Heart left ventricle (tissue), 16 donors: ENCODE measurements around the gene LY6G5B. TPM values are rescaled to one million over a fixed set of nuclear protein-coding genes. Genes with fewer than 3 reads are reported as not detected.
A peak's percentile ranks its signal among the peaks of the same experiment; 100 is the strongest.

Experiments used
- ATAC-seq, 4 donors: fragments of 200-7000 bp; cut with Tn5 transposase; one replicate each; pipeline ENCODE4 v1.9.1; 2020 to 2022; ENCODE audit warnings: moderate library complexity in 4 of 4, mild to moderate bottlenecking in 3 of 4, moderate number of reproducible peaks in 1 of 4
- DNase-seq, 5 donors: peaks; one replicate each; pipeline ENCODE4 v3.0.0-alpha.2; 2020
- H3K27ac ChIP-seq, 12 donors: fragments of 200-600 bp; sonication (generic) in 4 of 12; one replicate each; pipeline versions ENCODE4 v1.5.0 to v1.8.0; 2016 to 2022; ENCODE audit warnings: mild to moderate bottlenecking in 2 of 12
- H3K27me3 ChIP-seq, 9 donors: fragments of 200-600 bp; sonication (generic) in 2 of 9; one replicate each; pipeline versions ENCODE4 v1.5.1 to v1.8.0; 2016 to 2022; ENCODE audit warnings: mild to moderate bottlenecking in 3 of 9
- H3K36me3 ChIP-seq, 9 donors: fragments of 200-600 bp; sonication (generic) in 2 of 9; one replicate each; pipeline versions ENCODE4 v1.5.0 to v1.8.0; 2018 to 2022; ENCODE audit warnings: mild to moderate bottlenecking in 2 of 9
- H3K4me1 ChIP-seq, 12 donors: fragments of 200-600 bp; sonication (generic) in 4 of 12; one replicate each; pipeline versions ENCODE4 v1.5.0 to v1.8.0; 2016 to 2022; ENCODE audit warnings: mild to moderate bottlenecking in 3 of 12
- H3K4me3 ChIP-seq, 12 donors: fragments of 200-600 bp; sonication (generic) in 4 of 12; one replicate each; pipeline versions ENCODE4 v1.5.0 to v1.8.0; 2017 to 2022; ENCODE audit warnings: mild to moderate bottlenecking in 9 of 12, moderate library complexity in 4 of 12
- H3K9me3 ChIP-seq, 12 donors: fragments of 200-600 bp; sonication (generic) in 4 of 12; one replicate each; pipeline versions ENCODE4 v1.5.0 to v1.8.0; 2016 to 2022; ENCODE audit warnings: mild to moderate bottlenecking in 1 of 12
- CTCF ChIP-seq, 12 donors: fragments of 200-600 bp; sonication (generic) in 4 of 12; IDR thresholded peaks; one replicate each; pipeline versions ENCODE4 v1.5.0 to v1.8.0; 2018 to 2022; ENCODE audit warnings: antibody characterized with exemption in 12 of 12, mild to moderate bottlenecking in 5 of 12
- POLR2A ChIP-seq, 2 donors: fragments of 450-650 bp; IDR thresholded peaks; one replicate each; pipeline ENCODE4 v1.6.1; 2017; ENCODE audit warnings: antibody characterized with exemption in 2 of 2, mild to moderate bottlenecking in 2 of 2, moderate library complexity in 2 of 2
- WGBS, 4 donors: extraction: QIAGEN DNeasy Blood & Tissue Kit in 2 of 4; methylation state at CpG; one replicate each; pipeline versions ENCODE4 v1.1.5 to v1.1.7; 2013 to 2018; 5-methylcytosine and 5-hydroxymethylcytosine counted together
- intact Hi-C, 10 donors: fragments of 100-400 bp; cut with DNase I; formaldehyde crosslinking; loops; one replicate each; pipeline versions ENCODE4 v1.11.1 to v1.14.2; 2022
- polyA plus RNA-seq, 2 donors: library from polyadenylated mRNA; stranded (reverse); fragments of 200-250 nt; gene quantifications; one replicate each; pipeline ENCODE4 v1.2.3, GENCODE V29; 2013
- total RNA-seq, 9 donors: library from RNA; depleted of rRNA in 2 of 9; stranded (reverse); fragments of >200 nt in 2 of 9; fragmentation: NEBNext Ultra II Directional in 3 of 9; extraction: Animal tissue kit (Norgen Biotek cat#: 25700) in 3 of 9; gene quantifications; one replicate each; pipeline versions ENCODE4 v1.1.0 to v1.2.4, GENCODE V29; 2016 to 2023
- donor health status: ischemic (EF 13 %, LVEDD 7.1; RV severe dilation, severe dysfunction).
- donor health status: healthy with polysubstance abuse.
- donor health status: DM: no; HTN: yes; CAD: no.
- donor health status: DM: no; HTN: no; CAD: no.
- donor health status: ischemic (EF 25% LVEDD 6.9; RV normal size, moderate dysfunction).
- donor health status: ischemic (EF 25% LVEDD 5.7; RV mildly dilated, moderate dysfunction).
- donor health status: healthy.
- donor health status: DM: yes; HTN: yes; CAD: no.
- donor health status: ischemic (EF 35%, LVEDD 5.7; RV mildly dilated, moderate dysfunction).
- donor health status: nonischemic (EF 11% LVEDD 7.7; RV severe dilation, severe dysfunction).
- donor health status: DM: yes; HTN: yes; CAD: no.
- donor health status: PGD.
- donor health status: ischemic (EF 29% LVEDD 5.4; RV normal size, mild dysfunction).
- donor health status: nonischemic (EF 23%, LVEDD 6.1; RV moderate dilation, normal function).

The LY6G5B gene
- total and polyA plus RNA-seq, 11 donors: 1.4 to 12.0 (median 4.6) TPM

- H3K4me3 ChIP-seq: no peak overlapping the region
- H3K4me1 ChIP-seq: peaks cover 14 to 55% (median 42%) of the 10 kb centered on the region in 12 donors
- no peaks in the 10 kb centered on the region for H3K27me3 ChIP-seq
- ATAC-seq: no peak
- peaks cover 0 to 39% (median 21%) of the 10 kb centered on the region in 9 donors for H3K36me3 ChIP-seq
- H3K9me3 ChIP-seq: no peaks in the 10 kb centered on the region
- WGBS, 4 donors: 92 to 96% (median 94%) methylated on average over 8 of the region's 8 CpGs
- intact Hi-C loops: loop anchor here in 2 of 10 donors (5.0 kb wide), 2 partner anchors 32 to 107 kb away; partner anchors contain the start of genes ATP6V1G2 (in 1 of the 2), NFKBIL1 (in 1 of the 2) and PRRC2A (in 1 of the 2)
- no peak for TF ChIP-seq POLR2A (IDR thresholded peaks at IDR 0.05)
- no peak for TF ChIP-seq CTCF (IDR thresholded peaks at IDR 0.05)
- DNase-seq: no peak
- no peak overlapping the region for H3K27ac ChIP-seq
Measured at GRCh38 chr6:31654574-31655348, 15.0 kb upstream of the LY6G5B start.

- no peak for TF ChIP-seq CTCF (IDR thresholded peaks at IDR 0.05)
- no peak for TF ChIP-seq POLR2A (IDR thresholded peaks at IDR 0.05)
- no peak for ATAC-seq
- peaks cover 16 to 54% (median 43%) of the 10 kb centered on the region in 12 donors for H3K4me1 ChIP-seq
- 79 to 90% (median 87%) methylated on average over 8 of the region's 8 CpGs for WGBS, 4 donors
- DNase-seq: no peak
- H3K9me3 ChIP-seq: no peaks in the 10 kb centered on the region
- no peaks in the 10 kb centered on the region for H3K27me3 ChIP-seq
- intact Hi-C loops: loop anchor here in 2 of 10 donors (5.0 kb wide), 2 partner anchors 33 to 108 kb away; partner anchors contain the start of genes ATP6V1G2 (in 1 of the 2), NFKBIL1 (in 1 of the 2) and PRRC2A (in 1 of the 2)
- H3K36me3 ChIP-seq: peaks cover 0 to 32% (median 12%) of the 10 kb centered on the region in 9 donors
- H3K4me3 ChIP-seq: no peak within 1 kb of the TSS
- H3K27ac ChIP-seq: peak within 1 kb of the TSS in 1 of 12 donors; percentile 20
Measured at GRCh38 chr6:31655349-31656237, 14.2 kb upstream of the LY6G5B start, which contains the start of gene APOM. Gene APOM (plus strand): TSS chr6:31655894. CDS start chr6:31655967, 73 bp downstream.

- H3K27me3 ChIP-seq: no peaks in the 10 kb centered on the region
- H3K4me3 ChIP-seq: no peak overlapping the region
- peak overlapping the region in 1 of 12 donors; percentile 4 for H3K27ac ChIP-seq
- peaks cover 14 to 55% (median 38%) of the 10 kb centered on the region in 12 donors for H3K4me1 ChIP-seq
- DNase-seq (no peak), ATAC-seq (no peak)
- TF ChIP-seq POLR2A (IDR thresholded peaks at IDR 0.05) (no peak), CTCF (IDR thresholded peaks at IDR 0.05) (no peak)
- H3K36me3 ChIP-seq: peaks cover 0 to 36% (median 20%) of the 10 kb centered on the region in 9 donors
- intact Hi-C loops: loop anchor here in 2 of 10 donors (5.0 kb wide), 2 partner anchors 35 to 110 kb away; partner anchors contain the start of genes ATP6V1G2 (in 1 of the 2), NFKBIL1 (in 1 of the 2) and PRRC2A (in 1 of the 2)
- no peaks in the 10 kb centered on the region for H3K9me3 ChIP-seq
- WGBS, 4 donors: 66 to 76% (median 72%) methylated on average over 6 of the region's 6 CpGs
Measured at GRCh38 chr6:31657406-31658157, 12.2 kb upstream of the LY6G5B start.
